A673 (cell line): Measurements from ENCODE around the gene BAHD1.

Experiments
- CTCF ChIP-seq: fragments of 300-800, 200-600 bp; sonication (generic); conservative IDR thresholded peaks from 2 replicates; pipeline ENCODE4 v1.5.1; 2017; ENCODE audit warnings: low read depth, mild to moderate bottlenecking, antibody characterized with exemption, low read length, moderate library complexity, mixed read lengths
- EZH2 ChIP-seq: fragments of 200-600 bp; sonication (generic); IDR thresholded peaks from 2 replicates; pipeline ENCODE4 v1.6.1; 2017; ENCODE audit warnings: borderline replicate concordance, low read depth, mild to moderate bottlenecking, mixed read lengths, antibody characterized with exemption, low read length; ENCODE audit not compliant: poor library complexity, severe bottlenecking

GRCh38 chr15:40435710-40436089 is 5.1 kb upstream of the BAHD1 start:
- TF ChIP-seq EZH2 (no peak), CTCF (no peak)
